Hematopoietic multipotent progenitor cell treated with erythropoietin and hydrocortisone succinate and interleukin-3 and kit ligand, for 8 days (in vitro differentiated cells): ENCODE data around the gene SYT7.
"Not testable (repeated sequence)": the region's sequence is repeated elsewhere in the genome, so short reads cannot be mapped to it uniquely, and the experiment has no call there.

Experiments used
- DNase-seq: peaks from one replicate; pipeline ENCODE4 v3.0.0-alpha.2; 2015

SYT7 gene, protein sequence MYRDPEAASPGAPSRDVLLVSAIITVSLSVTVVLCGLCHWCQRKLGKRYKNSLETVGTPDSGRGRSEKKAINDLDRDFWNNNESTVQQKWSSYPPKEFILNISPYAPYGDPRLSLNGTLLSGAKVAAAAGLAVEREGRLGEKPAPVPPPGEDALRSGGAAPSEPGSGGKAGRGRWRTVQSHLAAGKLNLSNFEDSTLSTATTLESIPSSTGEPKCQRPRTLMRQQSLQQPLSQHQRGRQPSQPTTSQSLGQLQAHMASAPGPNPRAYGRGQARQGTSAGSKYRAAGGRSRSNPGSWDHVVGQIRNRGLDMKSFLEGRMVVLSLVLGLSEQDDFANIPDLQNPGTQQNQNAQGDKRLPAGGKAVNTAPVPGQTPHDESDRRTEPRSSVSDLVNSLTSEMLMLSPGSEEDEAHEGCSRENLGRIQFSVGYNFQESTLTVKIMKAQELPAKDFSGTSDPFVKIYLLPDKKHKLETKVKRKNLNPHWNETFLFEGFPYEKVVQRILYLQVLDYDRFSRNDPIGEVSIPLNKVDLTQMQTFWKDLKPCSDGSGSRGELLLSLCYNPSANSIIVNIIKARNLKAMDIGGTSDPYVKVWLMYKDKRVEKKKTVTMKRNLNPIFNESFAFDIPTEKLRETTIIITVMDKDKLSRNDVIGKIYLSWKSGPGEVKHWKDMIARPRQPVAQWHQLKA

DNA sequence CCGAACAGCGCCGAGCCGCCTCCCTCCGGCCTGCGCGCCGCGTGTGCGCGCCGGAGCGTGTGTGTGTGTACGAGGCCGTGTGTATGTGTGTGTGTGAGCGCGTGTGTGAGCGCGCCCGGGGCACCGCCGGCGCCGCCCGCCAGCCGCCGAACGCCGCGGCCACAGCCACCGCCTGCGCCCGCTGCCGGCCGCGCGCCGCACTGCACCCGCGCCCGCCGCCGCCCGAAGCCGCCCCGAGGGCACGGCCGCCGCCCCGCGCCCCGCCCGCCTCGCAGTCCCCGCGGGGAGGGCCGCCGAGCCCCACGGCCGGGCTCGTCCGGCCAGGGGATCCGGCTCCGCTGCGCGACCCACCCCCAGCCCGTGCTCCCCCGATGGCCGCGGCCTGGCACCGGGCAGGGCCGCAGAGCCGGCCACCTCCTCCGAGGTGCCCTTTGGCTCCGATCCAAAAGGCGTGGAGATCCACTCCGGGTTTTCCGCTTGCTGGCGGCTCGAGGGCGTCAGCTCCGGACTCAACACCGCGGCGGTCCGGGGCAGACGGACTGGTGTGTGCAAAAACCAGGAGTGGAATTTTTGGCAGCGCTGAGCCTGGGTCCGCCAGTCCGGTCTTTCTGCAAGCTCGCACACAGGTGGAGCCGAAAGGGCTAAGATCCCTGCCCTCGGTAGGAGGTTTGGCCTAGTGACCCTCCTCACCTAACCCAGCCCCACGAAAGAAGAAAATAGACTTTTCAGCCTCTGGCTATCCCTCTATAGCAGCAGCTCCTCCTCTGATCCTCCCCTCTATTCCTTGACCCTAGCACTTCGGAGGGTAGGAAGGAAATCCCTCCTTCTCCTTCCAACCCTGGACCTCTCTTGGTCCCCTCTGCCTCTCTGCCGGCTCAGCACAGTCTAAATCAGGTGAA lies at the start of gene SYT7:
Gene SYT7 (minus strand): TSS at position 47 of the 899 bp plus-strand sequence. CDS start 256 bp downstream, outside the sequence.
- DNase-seq, result peak; percentile 91

- no peak for DNase-seq
Measured at GRCh38 chr11:61630089-61630488, 49.2 kb upstream of the SYT7 start.

- no peak for DNase-seq
Measured at GRCh38 chr11:61629082-61629833, 48.4 kb upstream of the SYT7 start.

GRCh38 chr11:61628662-61628970 lies 47.7 kb upstream of the SYT7 start:
- DNase-seq, result no peak

- DNase-seq, result peak; percentile 33
Measured at GRCh38 chr11:61627850-61628661, 47.2 kb upstream of the SYT7 start.

DNA sequence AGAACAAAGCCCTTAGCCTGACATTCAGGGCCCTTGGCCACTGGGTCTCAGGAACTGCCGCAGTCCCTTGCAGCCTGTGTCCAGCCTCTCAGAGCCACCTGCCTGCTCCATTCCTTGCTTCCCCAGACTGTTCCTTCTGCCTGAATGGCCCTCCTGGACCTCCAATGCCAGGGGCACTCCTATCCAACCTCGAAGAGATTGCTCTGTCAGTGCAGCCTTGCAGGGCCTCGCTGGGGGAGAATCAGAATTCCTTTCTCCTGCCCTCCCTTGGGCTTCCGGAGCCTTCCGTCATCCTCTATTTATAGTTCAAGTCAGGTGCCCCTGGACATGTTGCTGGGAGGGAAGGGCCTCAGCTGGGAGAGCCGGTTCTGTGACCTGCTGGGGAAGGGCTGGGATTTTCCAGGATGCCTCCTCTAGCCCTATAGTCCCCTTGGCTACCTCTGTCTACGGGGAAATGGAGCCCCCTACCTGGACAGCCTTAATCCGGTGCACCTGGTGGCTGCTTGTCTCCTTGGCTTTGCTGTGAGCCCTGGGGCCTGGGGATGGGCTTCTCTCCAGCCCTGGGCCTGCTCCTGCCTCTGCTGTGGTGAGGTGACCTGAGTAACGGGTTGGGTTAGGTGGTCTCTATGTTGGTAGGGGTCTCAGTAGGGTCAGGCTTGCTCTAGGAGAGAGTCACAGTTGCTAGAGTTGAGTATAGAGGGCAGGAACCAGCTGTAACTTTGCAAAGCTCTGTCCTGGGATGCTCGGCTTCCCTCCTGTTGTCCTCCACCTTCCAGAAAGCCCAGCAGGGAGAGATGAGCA lies 45.9 kb upstream of the SYT7 start:
- no peak for DNase-seq

GRCh38 chr11:61625525-61625924 lies 44.6 kb upstream of the SYT7 start:
- DNase-seq, result no peak

DNA sequence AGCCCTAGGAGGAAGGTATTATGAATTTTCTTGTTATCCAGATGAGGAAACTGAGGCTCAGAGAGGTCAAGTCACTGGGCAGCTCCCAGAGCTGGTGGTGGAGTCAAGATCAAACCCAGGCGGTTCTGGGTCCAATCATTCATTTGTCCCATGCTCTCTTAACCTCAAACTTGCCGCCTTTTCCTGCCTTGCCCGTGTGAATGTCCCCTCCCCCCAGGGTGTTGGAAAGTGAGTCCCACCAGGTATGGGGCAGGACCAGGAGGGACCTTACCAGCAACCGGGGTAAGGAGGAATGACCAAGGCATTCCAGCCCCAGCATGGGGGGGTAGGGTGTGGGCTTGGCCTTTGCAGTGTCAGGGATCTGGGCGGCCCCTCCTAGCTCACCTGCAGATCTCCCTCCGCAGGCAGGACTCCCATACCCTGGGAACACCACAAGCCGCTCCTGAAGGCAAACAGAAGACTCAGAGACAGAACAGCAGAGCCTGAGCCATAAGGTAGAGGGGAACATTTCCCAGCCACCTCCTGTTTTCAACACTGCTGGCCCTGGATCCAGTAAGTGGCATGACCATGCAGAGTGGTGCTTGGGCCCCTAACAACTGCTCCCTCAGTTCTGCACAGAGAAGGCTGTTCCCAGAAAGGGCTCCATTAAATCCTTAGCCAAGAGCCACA lies 41.2 kb upstream of the SYT7 start:
- DNase-seq, result no peak

DNA sequence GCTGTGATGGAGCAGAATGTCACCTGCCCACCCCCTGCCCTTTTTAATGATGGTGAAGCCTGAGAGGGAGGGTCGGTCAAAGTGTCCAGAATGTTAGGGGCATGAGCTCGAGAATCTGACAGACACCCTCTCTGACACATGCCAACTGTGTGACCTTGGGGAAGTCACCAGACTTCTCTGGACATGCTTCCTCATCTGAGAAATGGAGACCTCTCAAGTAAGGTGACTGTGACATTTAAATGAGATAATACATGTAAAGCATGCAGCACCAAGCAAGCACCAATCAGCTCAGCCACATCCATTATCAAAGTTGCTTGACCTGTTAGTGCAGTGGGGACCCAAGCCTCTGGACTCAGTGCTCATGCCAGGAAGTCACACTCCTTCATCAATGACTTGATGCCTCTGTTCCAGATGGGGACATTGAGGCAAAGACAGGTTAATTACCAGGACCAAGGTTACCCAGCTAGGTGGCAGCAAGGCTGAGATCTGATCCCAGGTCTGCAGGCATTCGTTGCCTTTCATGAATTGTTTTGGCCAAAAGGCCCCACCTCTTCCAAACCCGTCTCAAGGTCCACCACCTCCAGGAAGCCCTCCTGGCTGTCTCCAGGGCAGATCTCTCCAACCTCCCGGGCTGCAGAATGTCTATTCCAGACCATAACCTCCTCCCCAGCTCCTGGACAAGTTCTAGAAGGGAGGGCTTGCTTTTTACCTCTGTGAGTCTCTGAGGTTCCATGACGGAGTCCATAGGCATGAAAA lies 38.8 kb upstream of the SYT7 start:
- DNase-seq, result no peak

- no peak for DNase-seq
Measured at GRCh38 chr11:61618978-61619377, 38.1 kb upstream of the SYT7 start.

- DNase-seq, result no peak
Measured at GRCh38 chr11:61617515-61617914, 36.6 kb upstream of the SYT7 start.

GRCh38 chr11:61616434-61616833 lies 35.6 kb upstream of the SYT7 start:
- no peak for DNase-seq

- DNase-seq, result not testable (repeated sequence)
Measured at GRCh38 chr11:61614782-61615181, 33.9 kb upstream of the SYT7 start.

DNA sequence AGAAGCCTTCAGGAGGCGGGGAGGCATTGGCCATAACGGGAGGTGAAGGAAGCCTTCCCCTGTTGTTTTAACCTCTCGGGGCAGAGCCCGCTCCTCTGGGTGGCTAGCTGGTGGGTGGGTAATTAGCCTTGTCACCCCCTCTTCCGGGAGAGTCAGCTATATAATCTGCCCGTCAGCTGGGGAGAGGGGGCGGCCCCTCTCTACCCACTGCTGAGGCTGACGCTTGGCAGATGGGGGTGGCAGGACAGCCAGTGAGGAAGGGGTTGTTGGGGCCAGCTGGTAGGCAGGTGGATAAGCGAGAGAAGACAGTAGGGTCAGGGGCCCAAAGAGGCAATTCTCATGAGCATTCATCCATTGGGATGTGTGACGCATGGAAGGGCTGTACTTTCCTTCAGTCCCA lies 33.0 kb upstream of the SYT7 start:
- no peak for DNase-seq

- DNase-seq, result no peak
Measured at GRCh38 chr11:61613051-61613450, 32.2 kb upstream of the SYT7 start.

DNA sequence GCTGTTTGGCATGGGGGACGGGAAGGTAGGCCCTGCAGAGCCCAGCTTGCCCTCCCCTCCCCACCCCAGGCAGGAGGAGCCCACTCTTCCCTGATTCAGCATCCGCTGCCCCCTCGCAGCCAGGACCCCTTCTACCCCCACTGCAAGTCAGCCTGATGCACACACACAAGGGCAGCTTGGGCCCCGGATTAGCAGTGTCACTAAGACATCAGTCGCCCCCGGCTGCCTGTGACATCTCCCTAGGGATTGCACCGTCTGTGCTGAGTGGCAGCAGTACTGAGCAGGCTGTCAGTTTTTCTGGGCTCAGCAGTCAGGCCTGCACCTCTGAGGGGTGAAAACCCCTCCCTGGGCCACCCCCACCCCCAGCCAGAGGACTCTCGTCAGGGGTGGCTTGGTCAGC lies 30.4 kb upstream of the SYT7 start:
- no peak for DNase-seq

- no peak for DNase-seq
Measured at GRCh38 chr11:61610905-61611304, 30.0 kb upstream of the SYT7 start.

DNA sequence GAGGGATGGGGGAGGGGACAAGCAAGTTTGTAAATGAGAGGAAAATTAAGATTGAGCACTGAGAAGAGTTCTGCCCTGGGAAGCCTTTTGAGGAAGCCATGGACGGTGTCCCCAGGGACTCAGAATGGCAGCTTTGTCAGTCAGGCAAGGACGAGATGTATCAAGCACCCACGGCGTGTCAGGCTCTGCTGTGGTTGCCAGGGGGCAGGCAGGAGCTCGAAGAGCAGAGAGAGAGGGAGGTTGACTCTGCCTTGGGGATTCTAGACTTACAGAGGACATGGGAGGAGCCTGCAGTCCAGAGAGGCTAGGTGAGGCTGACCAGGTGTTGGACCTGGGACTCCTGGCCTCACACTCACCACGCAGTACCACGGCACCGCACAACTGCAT lies 29.1 kb upstream of the SYT7 start:
- DNase-seq, result no peak
